ENCODE data around the gene METTL1. TPM values are rescaled to one million over a fixed set of nuclear protein-coding genes. Genes with fewer than 3 reads are reported as not detected.

METTL1 gene
- total RNA-seq, 2 experiments from 2014 or later = 30.0 to 32.0 TPM

DNA sequence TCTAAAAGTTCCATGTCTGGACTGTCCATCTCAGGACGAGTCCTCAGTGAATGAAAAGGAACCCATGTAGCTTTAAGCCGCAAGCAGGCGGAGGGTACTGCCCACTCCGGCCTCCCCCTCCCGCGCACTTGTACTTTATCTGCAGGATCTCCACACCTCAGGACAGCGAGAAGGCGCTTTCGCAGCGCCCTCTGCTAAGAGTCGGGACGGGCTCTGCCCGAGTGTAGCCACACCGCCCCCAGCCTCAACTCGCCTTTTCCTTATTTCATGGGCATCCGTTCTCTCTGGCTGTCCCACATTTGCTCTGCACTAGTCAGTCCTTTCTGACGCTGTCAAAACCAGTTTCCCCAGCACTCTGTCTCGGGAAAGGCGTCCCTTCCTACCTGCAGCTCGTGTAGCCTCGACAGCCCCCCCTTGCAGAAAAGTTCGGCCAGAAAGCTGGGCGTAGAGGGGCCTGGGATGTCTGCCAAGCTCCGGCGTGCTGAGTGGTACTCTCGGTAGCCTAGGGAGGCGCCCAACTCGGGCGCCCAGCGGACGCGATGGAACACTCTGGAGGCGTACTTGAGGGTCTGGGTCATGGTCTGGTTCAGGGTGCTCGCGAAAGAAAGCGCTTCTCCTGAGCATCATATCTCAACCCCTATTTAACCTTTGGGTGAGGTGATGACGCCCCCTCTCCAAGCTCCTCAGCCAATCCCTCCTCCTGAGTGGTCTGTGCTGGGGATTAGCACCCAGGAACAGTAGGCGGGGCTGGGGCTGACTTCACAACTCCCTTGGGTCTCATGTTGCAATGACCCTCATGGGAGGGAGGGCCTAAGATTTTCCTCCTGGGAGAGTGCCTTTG, 5.2 kb downstream of the METTL1 start, which contains the start of gene CYP27B1:
Gene CYP27B1 (minus strand): TSS at position 615 of the 841 bp plus-strand sequence. CDS start 37 bp downstream, at position 578.
- DNase-seq = no peak
- H3K4me3 Mint-ChIP-seq = peak within 1 kb of the TSS; percentile 86
- peaks cover 29% of the 10 kb centered on the region for H3K36me3 Mint-ChIP-seq
- H3K27me3 Mint-ChIP-seq = peaks cover 2% of the 10 kb centered on the region
- CTCF ChIA-PET = interaction anchor here (1.0 to 5.1 kb wide), 4 partner anchors 8 to 17 kb away, joined by 3 to 52 read pairs (median 9); partner anchors contain the start of gene TSFM
- H3K27ac Mint-ChIP-seq = peak within 1 kb of the TSS; percentile 13
- intact Hi-C loops (cut with micrococcal nuclease) = no loop called here
- peaks cover 41% of the 10 kb centered on the region for H3K4me1 Mint-ChIP-seq (ENCODE audit: low read depth)
- POLR2A ChIA-PET = interaction anchor here (0.7 to 1.0 kb wide), 4 partner anchors 10 to 69 kb away, joined by 3 to 4 read pairs (median 4); no protein-coding TSS in a partner anchor
- no peaks in the 10 kb centered on the region for H3K9me3 Mint-ChIP-seq

- Mint-ChIP-seq H3K27ac (peak overlapping the region; percentile 77), H3K9me3 (no peaks in the 10 kb centered on the region), H3K36me3 (peaks cover 26% of the 10 kb centered on the region), H3K4me1 (ENCODE audit: low read depth) (peaks cover 34% of the 10 kb centered on the region), H3K27me3 (peaks cover 2% of the 10 kb centered on the region), H3K4me3 (peak overlapping the region; percentile 86)
- no peak for DNase-seq
- intact Hi-C loops (cut with micrococcal nuclease) = loop anchor here (1.0 to 2.0 kb wide), 2 partner anchors 10 to 133 kb away; no protein-coding TSS in a partner anchor
- CTCF ChIA-PET = interaction anchor here (1.0 to 5.1 kb wide), 6 partner anchors 9 to 130 kb away, joined by 3 to 52 read pairs (median 8); partner anchors contain the start of genes CDK4 and TSFM
- POLR2A ChIA-PET = interaction anchor here (0.7 to 1.3 kb wide), 6 partner anchors 9 to 70 kb away, joined by 3 to 5 read pairs (median 4); partner anchors contain the start of gene MARCHF9
These were observed 6.0 kb downstream of the METTL1 start for GRCh38 chr12:57765698-57766463.

- Mint-ChIP-seq H3K27me3 (peaks cover 2% of the 10 kb centered on the region), H3K36me3 (peaks cover 26% of the 10 kb centered on the region), H3K27ac (peak overlapping the region; percentile 77), H3K4me1 (ENCODE audit: low read depth) (peaks cover 28% of the 10 kb centered on the region), H3K9me3 (no peaks in the 10 kb centered on the region), H3K4me3 (peak overlapping the region; percentile 86)
- peak; percentile 79 for DNase-seq
- CTCF ChIA-PET = interaction anchor here (0.6 to 5.1 kb wide), 8 partner anchors 8 to 174 kb away, joined by 3 to 52 read pairs (median 4); partner anchors contain the start of genes CDK4, PIP4K2C and TSFM
- POLR2A ChIA-PET = interaction anchor here (0.8 to 1.3 kb wide), 5 partner anchors 9 to 20 kb away, joined by 3 to 5 read pairs (median 3); partner anchors contain the start of genes MARCHF9 and TSPAN31
- intact Hi-C loops (cut with micrococcal nuclease) = loop anchor here (1.0 to 2.0 kb wide), 2 partner anchors 9 to 134 kb away; no protein-coding TSS in a partner anchor
These were observed 6.8 kb downstream of the METTL1 start for GRCh38 chr12:57765003-57765697.

DNA sequence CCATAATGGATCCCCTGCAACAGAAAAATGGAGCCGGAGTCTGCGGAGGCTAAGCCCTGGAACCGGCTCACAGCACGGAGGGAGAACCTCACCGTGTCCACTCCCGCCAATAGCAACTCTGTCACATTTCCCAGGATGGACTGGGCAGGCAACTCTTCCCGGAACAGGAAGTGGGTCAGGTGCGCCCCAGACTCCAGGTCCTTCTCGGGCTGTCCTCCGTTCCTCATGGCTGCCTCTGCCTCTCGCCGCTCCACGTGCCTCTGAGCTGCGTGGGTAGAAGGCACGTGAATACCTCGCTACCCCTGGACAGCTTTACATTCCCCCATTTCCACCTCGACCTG, 7.3 kb downstream of the METTL1 start:
- H3K9me3 Mint-ChIP-seq = no peaks in the 10 kb centered on the region
- DNase-seq = peak; percentile 51
- H3K36me3 Mint-ChIP-seq = peaks cover 24% of the 10 kb centered on the region
- ChIA-PET CTCF (interaction anchor here (0.6 to 5.1 kb wide), 8 partner anchors 8 to 173 kb away, joined by 3 to 52 read pairs (median 4); partner anchors contain the start of genes CDK4, PIP4K2C and TSFM), POLR2A (interaction anchor here (0.8 to 1.3 kb wide), 4 partner anchors 8 to 20 kb away, joined by 3 to 5 read pairs (median 4); partner anchors contain the start of genes MARCHF9 and TSPAN31)
- H3K4me3 Mint-ChIP-seq = peak overlapping the region; percentile 86
- H3K4me1 Mint-ChIP-seq (ENCODE audit: low read depth) = peaks cover 31% of the 10 kb centered on the region
- H3K27ac Mint-ChIP-seq = peak overlapping the region; percentile 77
- intact Hi-C loops (cut with micrococcal nuclease) = loop anchor here (1.0 to 2.0 kb wide), 2 partner anchors 8 to 134 kb away; no protein-coding TSS in a partner anchor
- peaks cover 2% of the 10 kb centered on the region for H3K27me3 Mint-ChIP-seq

- peaks cover 2% of the 10 kb centered on the region for H3K27me3 Mint-ChIP-seq
- CTCF ChIA-PET = interaction anchor here (0.6 to 5.1 kb wide), 8 partner anchors 7 to 173 kb away, joined by 3 to 52 read pairs (median 4); partner anchors contain the start of genes CDK4, PIP4K2C and TSFM
- peaks cover 27% of the 10 kb centered on the region for H3K36me3 Mint-ChIP-seq
- H3K9me3 Mint-ChIP-seq = no peaks in the 10 kb centered on the region
- no peak for DNase-seq
- POLR2A ChIA-PET = interaction anchor here (0.8 to 1.3 kb wide), 5 partner anchors 7 to 19 kb away, joined by 3 to 5 read pairs (median 4); partner anchors contain the start of genes EEF1AKMT3, MARCHF9, METTL1 and TSPAN31
- intact Hi-C loops (cut with micrococcal nuclease) = loop anchor here (2.0 kb wide), 1 partner anchor 135 kb away; no protein-coding TSS in a partner anchor
- no peak overlapping the region for H3K27ac Mint-ChIP-seq
- H3K4me1 Mint-ChIP-seq (ENCODE audit: low read depth) = peaks cover 35% of the 10 kb centered on the region
- H3K4me3 Mint-ChIP-seq = peak overlapping the region; percentile 86
These were observed 7.8 kb downstream of the METTL1 start for GRCh38 chr12:57763881-57764661.

DNA sequence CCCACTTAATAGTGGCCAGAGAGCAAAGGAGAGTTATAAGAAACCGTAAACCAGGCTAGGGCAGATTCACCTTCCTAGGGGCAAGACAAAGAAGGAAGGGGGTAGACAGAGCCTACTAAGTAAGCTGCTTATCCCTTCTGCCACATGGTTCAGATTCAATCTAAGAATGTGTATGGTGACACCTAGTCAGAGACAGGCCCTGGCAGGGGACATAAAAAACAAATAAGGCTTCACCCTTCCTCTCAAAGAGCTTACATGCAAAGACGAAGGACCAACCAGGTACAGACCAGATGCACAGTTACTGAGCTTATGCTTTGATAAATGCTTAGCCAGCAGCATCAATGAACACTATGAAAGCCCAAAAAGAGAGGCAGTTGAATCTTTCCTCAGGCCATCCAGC, 9.4 kb downstream of the METTL1 start:
- Mint-ChIP-seq H3K9me3 (no peaks in the 10 kb centered on the region), H3K4me3 (no peak overlapping the region), H3K27ac (no peak overlapping the region), H3K36me3 (peaks cover 22% of the 10 kb centered on the region), H3K27me3 (peaks cover 2% of the 10 kb centered on the region), H3K4me1 (ENCODE audit: low read depth) (peaks cover 38% of the 10 kb centered on the region)
- POLR2A ChIA-PET = no interaction called here
- DNase-seq = no peak
- intact Hi-C loops (cut with micrococcal nuclease) = no loop called here
- CTCF ChIA-PET = interaction anchor here (0.6 kb wide), 1 partner anchor 84 kb away, joined by 3 read pairs; the partner anchor contains the start of gene CTDSP2

DNA sequence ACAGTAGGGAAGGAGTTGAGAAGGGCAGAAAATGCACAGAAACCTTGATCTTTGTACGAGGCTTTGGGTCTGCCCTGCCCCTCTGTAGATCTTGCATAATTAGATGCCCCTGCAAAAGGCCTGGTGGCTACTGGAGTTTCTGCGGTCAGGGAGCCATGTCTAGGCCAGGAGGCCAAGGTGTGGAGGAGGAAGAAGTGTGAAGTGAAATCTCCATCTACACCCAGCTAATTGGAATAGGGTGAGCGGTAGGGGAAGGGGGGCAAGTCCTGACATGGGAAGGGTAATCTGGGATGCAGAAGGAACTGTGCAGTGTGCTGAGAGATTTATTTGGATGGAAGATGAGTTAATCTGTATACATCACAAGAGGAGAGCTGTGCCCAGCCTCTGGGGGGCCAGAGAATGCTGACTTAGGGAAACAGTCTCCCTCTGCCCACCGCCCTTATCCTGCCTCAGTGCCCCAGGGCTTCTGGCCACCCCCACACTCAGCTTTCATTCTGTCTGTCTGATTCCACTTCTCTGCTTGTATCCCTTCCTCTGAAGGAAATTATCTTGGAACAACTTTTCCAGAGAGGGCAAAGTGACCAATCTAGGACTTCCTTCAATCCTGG, 10.4 kb downstream of the METTL1 start:
- Mint-ChIP-seq H3K27ac (no peak overlapping the region), H3K4me3 (no peak overlapping the region), H3K36me3 (peaks cover 26% of the 10 kb centered on the region), H3K9me3 (no peaks in the 10 kb centered on the region), H3K27me3 (peaks cover 2% of the 10 kb centered on the region), H3K4me1 (ENCODE audit: low read depth) (peaks cover 38% of the 10 kb centered on the region)
- intact Hi-C loops (cut with micrococcal nuclease) = no loop called here
- no peak for DNase-seq
- POLR2A ChIA-PET = no interaction called here
- CTCF ChIA-PET = interaction anchor here (1.2 to 1.4 kb wide), 3 partner anchors 11 to 144 kb away, joined by 3 read pairs; partner anchors contain the start of gene EEF1AKMT3

GRCh38 chr12:57760347-57760982, 11.4 kb downstream of the METTL1 start:
- H3K36me3 Mint-ChIP-seq = peaks cover 26% of the 10 kb centered on the region
- no peak for DNase-seq
- no peaks in the 10 kb centered on the region for H3K9me3 Mint-ChIP-seq
- no peak overlapping the region for H3K27ac Mint-ChIP-seq
- H3K4me3 Mint-ChIP-seq = no peak overlapping the region
- intact Hi-C loops (cut with micrococcal nuclease) = no loop called here
- POLR2A ChIA-PET = no interaction called here
- peaks cover 33% of the 10 kb centered on the region for H3K4me1 Mint-ChIP-seq (ENCODE audit: low read depth)
- CTCF ChIA-PET = interaction anchor here (0.6 to 1.4 kb wide), 7 partner anchors 12 to 1390 kb away, joined by 3 to 6 read pairs (median 4); partner anchors contain the start of gene EEF1AKMT3
- no peaks in the 10 kb centered on the region for H3K27me3 Mint-ChIP-seq

GRCh38 chr12:57759360-57759980, 12.4 kb downstream of the METTL1 start:
- POLR2A ChIA-PET = no interaction called here
- no peak overlapping the region for H3K27ac Mint-ChIP-seq
- intact Hi-C loops (cut with micrococcal nuclease) = loop anchor here (10.0 kb wide), 1 partner anchor 685 kb away; the partner anchor contains the start of gene NEMP1
- H3K4me3 Mint-ChIP-seq = no peak overlapping the region
- DNase-seq = peak; percentile 57
- CTCF ChIA-PET = interaction anchor here (0.7 to 1.9 kb wide), 17 partner anchors 8 to 146 kb away, joined by 3 to 9 read pairs (median 5); partner anchors contain the start of genes EEF1AKMT3, METTL1, TSFM and TSPAN31
- H3K36me3 Mint-ChIP-seq = peaks cover 26% of the 10 kb centered on the region
- no peaks in the 10 kb centered on the region for H3K9me3 Mint-ChIP-seq
- H3K27me3 Mint-ChIP-seq = no peaks in the 10 kb centered on the region
- peaks cover 34% of the 10 kb centered on the region for H3K4me1 Mint-ChIP-seq (ENCODE audit: low read depth)
